HT-29 (cell line): ENCODE measurements around the gene XAGE2. TPM values are rescaled to one million over a fixed set of nuclear protein-coding genes. Genes with fewer than 3 reads are reported as not detected.
"Not testable (repeated sequence)": the region's sequence is repeated elsewhere in the genome, so short reads cannot be mapped to it uniquely, and the experiment has no call there.

Experiments used
- DNase-seq: peaks from one replicate; pipeline ENCODE4 v3.0.0-alpha.2; 2015; ENCODE audit warnings: low spot score
- total RNA-seq: library from RNA; depleted of rRNA; stranded (reverse); fragments of >200 nt; shearing (Covaris generic); gene quantifications from 2 replicates; pipeline ENCODE4 v1.2.3, GENCODE V29; 2014; rRNA removed

Gene XAGE2
- not detected in 2 replicates for total RNA-seq

DNA sequence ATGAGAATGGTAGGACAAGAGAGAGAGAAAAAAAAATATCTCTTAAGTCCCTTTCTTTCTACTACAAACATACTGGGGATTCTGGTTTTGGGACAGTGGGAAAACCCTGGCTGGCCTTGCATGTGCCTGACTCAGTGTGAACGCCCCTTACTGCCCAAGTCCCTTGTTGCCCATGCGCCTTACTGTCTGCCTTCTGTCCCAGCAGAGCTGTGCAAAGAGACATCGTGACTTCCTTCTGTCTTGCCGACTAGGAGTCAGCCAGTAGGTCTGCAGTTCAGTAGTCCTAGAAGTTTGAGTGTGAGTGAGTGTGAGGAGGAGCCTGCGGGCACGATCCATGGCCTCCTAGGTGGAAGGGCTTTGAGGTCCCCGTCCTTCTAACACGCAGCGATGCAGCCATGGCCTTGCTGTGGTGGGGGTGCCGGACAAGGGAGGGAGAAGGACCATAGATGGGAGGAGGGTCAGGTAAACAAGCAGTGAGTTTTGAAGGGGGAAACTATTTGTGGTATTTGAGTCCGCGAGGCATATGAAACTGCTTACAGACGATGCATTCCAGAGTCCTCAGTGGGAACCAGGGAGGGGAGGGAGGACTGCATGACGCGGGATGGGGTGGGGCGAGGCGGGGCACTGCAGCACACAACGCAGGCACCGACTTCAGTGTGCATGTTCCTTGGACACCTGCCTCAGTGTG, at the start of gene XAGE2:
Gene XAGE2 (plus strand): TSS at position 654 of the 688 bp plus-strand sequence. CDS start 994 bp downstream, outside the sequence.
- no peak for DNase-seq

GRCh38 chrX:52337410-52337809, 31.4 kb upstream of the XAGE2 start:
- no peak for DNase-seq

DNA sequence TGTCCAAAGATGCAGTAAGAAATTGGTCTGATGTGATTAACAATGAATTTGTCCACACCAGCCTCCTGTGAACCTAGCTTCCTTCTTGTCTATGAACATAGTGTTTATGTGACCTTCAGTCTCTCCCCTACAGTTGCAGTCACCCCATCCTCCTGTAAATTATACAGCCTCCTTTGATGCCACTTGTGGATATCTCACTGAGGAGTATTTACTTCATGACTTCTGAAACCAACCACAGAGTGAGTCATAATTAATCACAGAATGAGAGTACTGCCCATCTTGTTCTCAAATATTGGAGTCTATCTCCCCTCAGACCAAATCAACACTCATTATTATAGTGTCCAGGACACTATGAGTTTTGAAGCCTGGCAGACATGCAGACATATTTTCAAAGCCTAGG, 27.3 kb upstream of the XAGE2 start:
- DNase-seq: no peak

DNA sequence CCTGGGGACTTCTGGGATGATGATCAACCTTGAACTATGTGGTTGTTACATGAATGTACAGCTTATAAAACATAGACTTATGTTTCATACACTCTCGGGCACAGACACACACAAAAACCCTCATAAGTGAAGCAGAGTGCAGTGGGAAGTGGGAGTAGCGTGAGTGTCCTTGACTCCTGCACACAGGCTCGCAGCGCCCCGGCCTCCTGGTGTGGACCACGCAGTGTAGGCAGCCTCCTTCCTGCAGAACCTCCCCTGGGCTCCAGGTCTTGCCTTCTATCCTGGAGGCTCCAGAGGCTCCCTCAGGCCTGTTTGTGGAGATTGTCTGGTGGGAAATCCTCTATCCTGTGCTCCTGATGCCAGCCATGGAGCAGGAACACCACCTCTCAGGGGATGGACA, 25.7 kb upstream of the XAGE2 start:
- not testable (repeated sequence) for DNase-seq

GRCh38 chrX:52345402-52345801, 23.4 kb upstream of the XAGE2 start:
- DNase-seq: peak; percentile 49

DNA sequence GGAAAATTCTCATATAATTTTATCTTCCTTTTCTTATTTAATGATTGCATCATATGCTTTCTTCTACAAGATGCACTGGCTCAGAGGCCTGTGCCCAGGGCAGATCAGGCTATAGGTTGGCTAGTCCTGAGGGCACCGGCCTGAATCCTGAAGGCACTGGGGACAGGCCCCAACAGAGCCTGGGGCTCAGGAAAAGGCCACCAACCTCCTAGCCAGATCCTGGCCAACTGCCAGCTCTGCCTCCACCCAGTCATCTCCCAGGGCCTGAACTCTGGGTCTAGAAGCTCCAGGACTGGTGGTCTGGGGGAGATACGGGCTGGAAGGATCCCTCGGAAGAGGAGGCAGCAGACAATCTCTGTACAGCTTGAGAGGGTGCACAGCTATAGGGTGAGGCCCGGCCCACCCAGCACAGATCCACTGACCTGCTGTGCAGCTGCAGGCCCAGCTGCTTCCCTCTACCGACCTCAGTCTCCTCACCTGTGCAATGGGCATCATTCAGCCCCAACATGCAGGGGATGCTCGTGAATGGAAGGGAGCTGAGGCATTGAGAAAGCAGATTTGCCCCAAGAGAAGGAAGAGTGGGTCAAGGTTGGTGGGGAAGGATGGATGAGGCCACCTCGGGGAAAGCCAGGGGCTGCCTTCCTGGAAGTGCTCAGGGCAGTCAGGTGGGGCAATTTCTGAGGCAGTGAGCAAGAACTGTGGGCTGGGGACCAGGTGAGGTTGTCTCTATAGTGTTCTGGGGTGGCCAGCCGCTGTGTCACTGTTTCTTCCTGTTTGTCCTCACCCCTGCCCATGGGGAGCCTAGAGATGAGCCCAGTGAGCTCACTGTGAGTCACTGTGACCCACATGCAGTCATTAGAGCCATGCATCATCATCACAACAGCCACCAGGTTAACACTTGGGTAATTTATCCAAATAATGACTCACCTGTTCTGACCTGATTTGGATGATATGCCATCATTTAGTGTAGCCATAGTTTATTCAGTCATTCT, 22.4 kb upstream of the XAGE2 start:
- peak; percentile 5 for DNase-seq

- DNase-seq: no peak
These were observed 19.1 kb upstream of the XAGE2 start for GRCh38 chrX:52349681-52350080.

DNA sequence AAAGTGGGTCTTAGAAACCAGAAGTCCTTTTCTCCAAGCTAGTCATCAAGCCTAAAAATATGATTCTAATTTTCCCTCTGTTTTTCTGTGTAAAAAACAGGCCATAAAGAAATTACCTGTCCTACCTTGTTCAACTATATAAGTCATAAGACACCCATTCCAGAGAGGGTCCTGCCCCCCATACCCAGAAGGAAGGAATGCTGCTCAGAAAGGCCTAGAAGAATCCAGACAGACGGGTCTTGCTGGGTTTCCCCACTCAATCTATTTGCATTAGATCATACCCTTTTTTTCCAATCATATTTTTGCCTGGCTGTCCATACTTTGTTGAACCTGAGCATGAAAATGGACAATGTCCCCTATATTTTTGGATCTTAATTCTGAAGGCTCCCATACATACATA, 16.3 kb upstream of the XAGE2 start:
- no peak for DNase-seq

DNA sequence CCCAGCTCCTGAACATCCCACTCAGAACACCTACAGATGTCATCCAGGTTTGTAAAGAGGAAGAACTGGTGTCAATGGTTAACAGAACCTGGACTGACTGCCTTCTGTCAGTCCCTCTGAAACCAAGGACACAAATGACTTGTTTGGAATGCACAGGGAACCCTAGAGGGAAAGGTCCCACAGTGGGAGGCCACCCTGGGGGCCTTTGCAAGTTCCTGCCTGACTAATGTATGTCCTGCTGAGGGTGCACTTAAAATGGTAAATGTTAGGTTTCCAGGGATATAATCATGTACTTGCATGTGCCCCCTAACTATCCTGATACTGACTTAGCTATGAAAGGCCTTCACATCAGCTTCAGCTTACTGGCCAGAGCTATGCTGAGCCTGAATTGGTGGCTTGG, 15.0 kb upstream of the XAGE2 start:
- no peak for DNase-seq

DNA sequence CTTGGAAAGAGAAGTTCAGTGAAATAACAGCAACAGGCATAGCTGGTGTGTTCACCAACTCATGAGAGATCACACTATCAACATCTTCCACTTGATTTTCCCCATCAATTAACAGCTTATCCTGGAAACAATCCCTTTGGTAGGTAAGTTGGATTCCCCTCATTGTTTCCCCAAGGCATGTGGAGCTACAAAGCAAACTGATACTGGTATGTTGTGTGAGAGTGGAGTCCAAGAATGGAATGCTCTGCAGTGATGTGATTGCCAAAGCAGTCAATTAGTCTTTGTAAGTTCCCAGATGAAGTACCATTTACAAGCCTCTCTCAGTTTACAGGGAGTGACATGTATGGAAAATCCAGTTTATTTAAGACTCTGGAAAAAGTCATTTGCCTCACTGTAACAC, 13.7 kb upstream of the XAGE2 start:
- no peak for DNase-seq

- no peak for DNase-seq
These were observed 9.1 kb upstream of the XAGE2 start for GRCh38 chrX:52359614-52360232.

DNA sequence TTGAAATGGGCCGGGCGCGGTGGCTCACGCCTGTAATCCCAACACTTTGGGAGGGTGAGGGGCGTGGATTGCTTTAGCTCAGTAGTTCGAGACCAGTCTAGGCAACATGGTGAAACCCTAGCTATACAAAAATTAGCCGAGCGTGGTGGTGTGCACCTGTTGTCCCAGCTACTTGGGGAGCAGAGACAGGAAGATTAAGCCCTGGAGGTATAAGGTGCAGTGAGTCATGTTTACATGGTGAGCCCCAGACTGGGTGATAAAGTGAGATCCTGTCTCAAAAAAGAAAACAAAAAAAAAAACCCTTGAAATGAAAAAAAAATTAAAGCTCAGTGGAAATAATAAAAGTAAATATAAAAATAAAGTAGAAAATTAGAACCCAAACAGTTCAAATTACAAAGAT, 6.9 kb upstream of the XAGE2 start:
- DNase-seq: no peak

GRCh38 chrX:52363247-52363883, 5.5 kb upstream of the XAGE2 start:
- DNase-seq: peak; percentile 25

- DNase-seq: no peak
These were observed 10.0 kb downstream of the XAGE2 start for GRCh38 chrX:52378870-52379269.

DNA sequence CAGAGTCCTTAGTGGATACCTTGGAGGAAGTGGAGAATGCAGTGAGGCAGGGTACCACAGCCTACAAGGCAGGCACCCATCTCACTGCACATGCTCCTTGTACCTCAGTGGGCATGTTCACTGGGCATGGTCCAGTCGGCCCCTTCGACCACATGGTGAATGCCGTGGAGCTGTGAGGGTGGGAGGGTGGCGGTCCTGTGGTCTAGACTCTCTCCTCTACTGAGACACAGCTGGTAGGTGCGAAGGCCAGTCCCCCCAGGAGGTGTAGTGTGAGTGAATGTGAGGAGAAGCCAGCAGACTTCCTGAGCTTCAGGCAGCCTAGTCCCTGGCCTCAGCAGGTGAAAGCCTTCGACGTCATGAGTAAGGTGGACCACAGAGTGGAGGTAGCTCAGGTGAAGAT, 12.2 kb downstream of the XAGE2 start:
- no peak for DNase-seq

DNA sequence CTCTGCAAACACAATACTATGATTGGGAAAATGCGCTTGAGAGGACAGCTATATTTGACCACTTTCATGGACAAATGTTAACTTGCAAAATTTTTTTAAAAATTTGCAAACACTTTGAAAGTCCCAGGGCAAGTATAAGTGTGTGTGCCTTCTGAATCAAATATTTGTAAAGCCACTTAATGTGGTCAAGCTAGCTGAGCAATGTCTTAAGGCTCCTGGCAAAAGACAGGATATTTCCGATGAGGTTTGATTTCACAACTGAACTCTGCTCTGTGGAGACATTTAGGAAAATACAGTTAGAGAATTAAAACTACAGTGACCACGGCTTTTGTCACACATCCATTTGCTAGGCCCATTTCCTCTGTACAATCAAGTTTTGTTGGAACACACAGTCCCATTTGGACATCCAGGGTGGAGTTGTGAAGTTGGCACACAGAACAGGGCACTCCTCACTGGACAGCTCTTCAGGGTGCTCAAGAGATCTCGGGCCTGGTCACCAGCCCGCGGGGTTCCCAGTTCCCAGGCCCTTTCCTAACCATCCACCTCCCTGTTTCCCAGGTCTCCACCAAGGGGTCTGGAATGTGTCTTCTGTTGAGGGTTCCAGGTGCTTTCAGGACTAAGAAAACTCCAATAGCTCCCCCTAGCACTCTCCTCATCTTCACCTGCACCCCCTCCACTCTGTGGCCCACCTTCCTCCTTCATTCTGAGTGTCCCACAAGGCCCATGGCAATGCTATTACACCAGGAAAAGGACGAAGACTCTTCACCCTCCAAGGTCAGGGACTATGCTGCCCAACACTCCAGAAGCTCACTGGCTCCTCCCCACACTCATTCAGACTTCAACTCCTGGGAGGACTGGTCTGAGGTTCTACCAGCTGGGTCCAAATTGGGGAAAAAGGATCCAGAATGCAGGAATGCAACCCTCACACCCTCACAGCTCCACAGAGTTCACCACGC, 41.9 kb downstream of the XAGE2 start:
- DNase-seq: no peak

- DNase-seq: no peak
These were observed 46.5 kb downstream of the XAGE2 start for GRCh38 chrX:52415304-52415703.

DNA sequence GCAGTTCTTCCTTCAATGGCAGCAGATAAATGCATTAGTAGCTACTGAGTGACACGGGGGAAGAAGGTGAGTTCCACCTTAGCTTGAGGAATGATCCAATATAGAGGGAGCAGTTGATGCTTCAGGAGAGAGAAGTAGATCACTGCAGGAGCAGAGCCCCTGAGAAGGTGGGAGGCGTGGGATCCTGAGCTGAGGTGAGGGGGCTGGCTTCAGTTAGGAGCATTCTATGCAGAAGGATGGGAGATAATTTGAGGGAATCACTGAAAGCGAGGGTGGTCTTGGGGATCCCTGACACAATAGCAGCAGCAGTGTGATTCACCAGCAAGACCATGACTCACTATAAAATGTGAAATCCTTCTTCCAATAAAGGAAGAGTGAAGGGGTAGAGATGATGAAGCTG, 48.0 kb downstream of the XAGE2 start:
- DNase-seq: no peak

DNA sequence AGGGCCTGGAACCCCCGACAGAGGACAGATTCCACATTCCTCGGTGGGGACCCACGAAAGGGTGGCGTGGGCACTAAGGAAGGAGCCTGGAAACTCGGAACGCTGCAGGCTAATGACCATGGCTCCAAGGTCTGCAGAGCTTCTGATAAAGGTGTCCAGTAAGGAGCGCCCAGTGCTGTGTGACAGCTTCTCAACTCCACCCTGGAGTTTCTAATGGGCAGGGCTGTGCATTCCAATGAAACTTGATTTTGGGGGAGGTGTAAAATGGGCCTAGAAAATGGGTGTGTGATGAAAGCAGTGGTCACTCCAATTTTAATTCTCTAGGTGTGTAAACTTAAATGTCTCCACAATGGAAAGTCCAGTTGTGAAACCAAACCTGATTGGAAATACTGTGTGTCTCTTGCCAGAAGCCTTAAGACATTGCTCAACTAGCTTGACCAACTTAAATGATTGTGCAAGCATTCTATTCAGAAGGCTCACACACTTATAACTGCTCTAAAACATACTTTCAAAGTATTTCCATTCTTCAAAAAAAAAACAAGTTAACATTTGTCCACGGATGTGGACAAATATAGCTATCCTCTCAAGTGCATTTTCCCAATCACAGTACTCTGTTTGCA, 52.1 kb downstream of the XAGE2 start:
- no peak for DNase-seq

DNA sequence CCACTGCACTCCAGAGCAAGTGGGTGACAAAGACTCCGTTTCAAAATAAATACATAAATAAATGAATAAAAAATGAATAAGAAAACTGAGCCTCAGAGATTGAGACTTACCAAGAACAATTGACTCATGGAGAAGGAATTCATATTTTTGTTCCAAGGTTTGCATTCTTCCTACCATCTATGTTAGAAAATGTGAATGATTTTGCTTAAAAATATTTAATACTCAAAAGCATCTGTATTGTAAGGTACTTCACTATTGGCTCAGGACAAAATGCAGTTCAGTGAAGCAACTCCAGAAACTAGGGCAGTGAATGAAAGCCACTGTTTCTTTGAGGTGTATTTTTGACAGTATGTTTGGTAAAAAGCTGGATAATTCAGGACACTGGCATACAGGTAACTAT, 54.1 kb downstream of the XAGE2 start:
- no peak for DNase-seq
